Measurements from ENCODE around the gene PCDHGA1. TPM values are rescaled to one million over a fixed set of nuclear protein-coding genes. Genes with fewer than 3 reads are reported as not detected.

PCDHGA1 gene
- total and polyA plus RNA-seq, 9 of the 15 experiments (the other 6 are each of a cell fraction or from before 2014, with no cell fraction given): 0.05 to 0.26 (median 0.18) TPM; not detected in 2

GRCh38 chr5:141560725-141561483 lies 230.6 kb downstream of the PCDHGA1 start (continued):
- no peak for TF ChIP-seq ZBTB9 (CRISPR knock-in tag; IDR thresholded peaks at IDR 0.05)
- TF ChIP-seq BDP1 (IDR thresholded peaks at IDR 0.05; ENCODE audit: insufficient read depth, insufficient read length): no peak
- TF ChIP-seq PCBP1 (IDR thresholded peaks at IDR 0.05; ENCODE audit: low read depth, low read length, poor library complexity, severe bottlenecking): no peak
- TF ChIP-seq NFYB (IDR thresholded peaks at IDR 0.05; ENCODE audit: extremely low read depth, insufficient read length): peak; percentile 75
- peak in 1 of 2 experiments; percentile 56; a peak in 2 of 4 replicates for TF ChIP-seq RAD21 (CRISPR knock-in tag; conservative IDR thresholded peaks at IDR 0.05 in 1 of 2, IDR thresholded peaks at IDR 0.05 in 1 of 2)
- no peak for TF ChIP-seq KDM4B (IDR thresholded peaks at IDR 0.05; ENCODE audit: borderline replicate concordance in 2 of 2, low read depth in 1 of 2)
- TF ChIP-seq ZNF407 (IDR thresholded peaks at IDR 0.05; ENCODE audit: low read depth): no peak
- TF ChIP-seq ZNF561 (CRISPR knock-in tag; conservative IDR thresholded peaks at IDR 0.05): no peak
- TF ChIP-seq FOXA3 (CRISPR knock-in tag; conservative IDR thresholded peaks at IDR 0.05 in 1 of 2, IDR thresholded peaks at IDR 0.05 in 1 of 2): no peak
- no peak for TF ChIP-seq BCL6 (CRISPR knock-in tag; IDR thresholded peaks at IDR 0.05)
- no peak for TF ChIP-seq SMAD4 (CRISPR knock-in tag; conservative IDR thresholded peaks at IDR 0.05)
- peak; percentile 37 to 69 (median 65); a peak in 4 of 6 replicates for TF ChIP-seq CTCF (IDR thresholded peaks at IDR 0.05 in 2 of 3, conservative IDR thresholded peaks at IDR 0.05 in 1 of 3; ENCODE audit: insufficient read depth in 2 of 3, low read depth in 1 of 3, low read length in 3 of 3)
- TF ChIP-seq SMARCA4 (IDR thresholded peaks at IDR 0.05): no peak
- no peak for TF ChIP-seq MAFF (IDR thresholded peaks at IDR 0.05; ENCODE audit: low read length)
- no peak for TF ChIP-seq POLR2AphosphoS2 (IDR thresholded peaks at IDR 0.05; ENCODE audit: low read length)
- no peak for TF ChIP-seq ZNF311 (CRISPR knock-in tag; IDR thresholded peaks at IDR 0.05)

Measured in K562 (cell line).